Nephron progenitor cell (in vitro differentiated cells): ENCODE results near the gene FAU.
"Not testable (repeated sequence)": the region's sequence is repeated elsewhere in the genome, so short reads cannot be mapped to it uniquely, and the experiment has no call there.

ENCODE experiments used
- DNase-seq: peaks from one replicate; pipeline ENCODE4 v3.0.0; 2021
- H3K27ac Mint-ChIP-seq: 2 replicates; pipeline ENCODE4 v1.8.0; 2021; ENCODE audit warnings: mild to moderate bottlenecking, moderate library complexity, mixed read lengths
- H3K27me3 Mint-ChIP-seq: 2 replicates; pipeline ENCODE4 v1.8.0; 2021; ENCODE audit warnings: mild to moderate bottlenecking, low read depth, mixed read lengths; ENCODE audit not compliant: poor library complexity
- H3K36me3 Mint-ChIP-seq: 2 replicates; pipeline ENCODE4 v1.8.0; 2021; ENCODE audit warnings: low read depth, mixed read lengths
- H3K4me1 Mint-ChIP-seq: 2 replicates; pipeline ENCODE4 v1.8.0; 2021; ENCODE audit warnings: mixed read lengths
- H3K4me3 Mint-ChIP-seq: 2 replicates; pipeline ENCODE4 v1.8.0; 2021; ENCODE audit warnings: mild to moderate bottlenecking, moderate library complexity, mixed read lengths
- H3K9me3 Mint-ChIP-seq: 2 replicates; pipeline ENCODE4 v1.8.0; 2021; ENCODE audit warnings: mild to moderate bottlenecking, moderate library complexity, mixed read lengths
- CTCF ChIP-seq: fragments of 200-600 bp; sonication (generic); IDR thresholded peaks from 2 replicates; pipeline ENCODE4 v1.5.0; 2021; ENCODE audit warnings: antibody characterized with exemption

FAU gene

GRCh38 chr11:65120831-65121230, 1.1 kb downstream of the FAU start:
- no peak for DNase-seq
- TF ChIP-seq CTCF = no peak
- no peaks in the 10 kb centered on the region for H3K9me3 Mint-ChIP-seq
- no peak overlapping the region for H3K27ac Mint-ChIP-seq
- H3K36me3 Mint-ChIP-seq = peaks cover 36% of the 10 kb centered on the region
- H3K27me3 Mint-ChIP-seq = no peaks in the 10 kb centered on the region
- H3K4me3 Mint-ChIP-seq = peak overlapping the region; percentile 100
- H3K4me1 Mint-ChIP-seq = peaks cover 37% of the 10 kb centered on the region

GRCh38 chr11:65119670-65119995, 2.3 kb downstream of the FAU start:
- peak overlapping the region; percentile 54 for H3K4me3 Mint-ChIP-seq
- H3K27ac Mint-ChIP-seq = no peak overlapping the region
- peaks cover 44% of the 10 kb centered on the region for H3K4me1 Mint-ChIP-seq
- DNase-seq = no peak
- H3K36me3 Mint-ChIP-seq = peaks cover 41% of the 10 kb centered on the region
- TF ChIP-seq CTCF = no peak
- H3K27me3 Mint-ChIP-seq = no peaks in the 10 kb centered on the region
- no peaks in the 10 kb centered on the region for H3K9me3 Mint-ChIP-seq

- not testable (repeated sequence) for H3K27me3 Mint-ChIP-seq, H3K9me3 Mint-ChIP-seq, DNase-seq, H3K4me3 Mint-ChIP-seq
- Mint-ChIP-seq H3K27ac (peak overlapping the region; percentile 68), H3K4me1 (peaks cover 43% of the 10 kb centered on the region), H3K36me3 (peaks cover 37% of the 10 kb centered on the region)
Observed at GRCh38 chr11:65118891-65119669, 2.9 kb downstream of the FAU start.

- H3K4me3 Mint-ChIP-seq = peak overlapping the region; percentile 86
- H3K27ac Mint-ChIP-seq = peak overlapping the region; percentile 98
- H3K27me3 Mint-ChIP-seq = peaks cover 4% of the 10 kb centered on the region
- peaks cover 35% of the 10 kb centered on the region for H3K36me3 Mint-ChIP-seq
- TF ChIP-seq CTCF = peak; percentile 2
- H3K4me1 Mint-ChIP-seq = peaks cover 49% of the 10 kb centered on the region
- no peak for DNase-seq
- no peaks in the 10 kb centered on the region for H3K9me3 Mint-ChIP-seq
Observed at GRCh38 chr11:65118097-65118837, 3.7 kb downstream of the FAU start.

GRCh38 chr11:65117206-65118096, 4.5 kb downstream of the FAU start, which contains the start of gene ZNHIT2:
Gene ZNHIT2 (minus strand): TSS chr11:65117701. CDS start chr11:65117653, 48 bp downstream.
- Mint-ChIP-seq H3K4me1 (peaks cover 45% of the 10 kb centered on the region), H3K9me3 (no peaks in the 10 kb centered on the region), H3K36me3 (peaks cover 35% of the 10 kb centered on the region), H3K27ac (peak within 1 kb of the TSS; percentile 98), H3K4me3 (peak within 1 kb of the TSS; percentile 86), H3K27me3 (peaks cover 4% of the 10 kb centered on the region)
- DNase-seq = peak; percentile 100
- TF ChIP-seq CTCF = peak; percentile 90
